Panc1 (cell line): Measurements from ENCODE around the gene S100PBP. TPM values are rescaled to one million over a fixed set of nuclear protein-coding genes. Genes with fewer than 3 reads are reported as not detected.

Source experiments
- ATAC-seq: fragments of 200-7000 bp; cut with Tn5 transposase; 2 replicates; pipeline ENCODE4 v1.9.1; 2020; ENCODE audit warnings: mild to moderate bottlenecking, moderate library complexity
- BruUV-seq: library from RNA; stranded (reverse); fragments of 400-500 nt; replicated peaks from 2 replicates; lab custom pipeline; 2021; lab: Mats Ljungman, UMichigan
- CTCF ChIA-PET: fragments of 300-600 bp; sonication (Branson Sonifier 250); formaldehyde crosslinking; loops from one replicate; lab custom pipeline; 2022; ENCODE audit warnings: antibody characterized with exemption; lab: Charles Lee
- POLR2A ChIA-PET: fragments of 300-600 bp; sonication (Branson Sonifier 250); formaldehyde crosslinking; loops from one replicate; lab custom pipeline; 2022; ENCODE audit warnings: antibody characterized with exemption; lab: Charles Lee
- DNase-seq: peaks from one replicate; pipeline ENCODE4 v3.0.0-alpha.2; 2010; ENCODE audit warnings: low read depth, low spot score
- H3K27ac ChIP-seq: 2 replicates; pipeline ENCODE4 v1.5.1; 2011; ENCODE audit warnings: mild to moderate bottlenecking, low read length, inconsistent platforms
- H3K27me3 ChIP-seq: fragments of 200-500 bp; sonication (Bioruptor generic); 2 replicates; pipeline ENCODE4 v1.6.0; 2014; ENCODE audit warnings: low read length, inconsistent platforms; ENCODE audit not compliant: control insufficient read depth, insufficient read depth
- H3K36me3 ChIP-seq: fragments of 200-500 bp; sonication (Bioruptor generic); 2 replicates; pipeline ENCODE4 v1.5.1; 2014; ENCODE audit warnings: inconsistent platforms, mild to moderate bottlenecking, low read length, moderate library complexity; ENCODE audit not compliant: control insufficient read depth, insufficient read depth
- H3K4me1 ChIP-seq: 2 replicates; pipeline ENCODE4 v1.5.1; 2011; ENCODE audit warnings: inconsistent platforms, mild to moderate bottlenecking, low read length, moderate library complexity; ENCODE audit not compliant: control insufficient read depth, insufficient read depth
- H3K4me3 ChIP-seq, 2 experiments: 2 replicates each; pipeline ENCODE4 v1.5.1; 2011 to 2012; ENCODE audit warnings: low read depth in 2 of 2, low read length in 2 of 2, mild to moderate bottlenecking in 2 of 2, inconsistent platforms in 1 of 2, moderate library complexity in 1 of 2
- H3K9me3 ChIP-seq: fragments of 200-500 bp; sonication (Bioruptor generic); 2 replicates; pipeline ENCODE4 v1.5.1; 2014; ENCODE audit warnings: low read depth, mild to moderate bottlenecking, inconsistent platforms, low read length, moderate library complexity; ENCODE audit not compliant: control insufficient read depth, insufficient read depth
- POLR2AphosphoS5 ChIP-seq: IDR thresholded peaks from 2 replicates; pipeline ENCODE4 v1.6.1; 2012; ENCODE audit warnings: mild to moderate bottlenecking, low read depth, low read length, moderate library complexity
- SIN3A ChIP-seq: IDR thresholded peaks from 2 replicates; pipeline ENCODE4 v1.6.1; 2012; ENCODE audit warnings: low read depth, mild to moderate bottlenecking, low read length, moderate library complexity, borderline replicate concordance; ENCODE audit not compliant: insufficient read depth
- TCF7L2 ChIP-seq: IDR thresholded peaks from 2 replicates; pipeline ENCODE4 v1.6.1; 2011; ENCODE audit warnings: mild to moderate bottlenecking, low read depth, low read length, inconsistent platforms
- in situ Hi-C: cut with HindIII; loops from 2 replicates; pipeline ENCODE4 v1.10.0; 2016; ENCODE audit warnings: low sequenced_read_pairs, low pct_unique_long_range_greater_than_20kb
- intact Hi-C: fragments of 100-400 bp; cut with micrococcal nuclease; formaldehyde crosslinking; loops from one replicate; pipeline ENCODE4 v1.10.0; 2022; ENCODE audit not compliant: unreplicated experiment
- total RNA-seq: library from RNA; stranded (reverse); gene quantifications from one replicate; pipeline ENCODE4 v1.2.1, GENCODE V29; 2021; ENCODE audit not compliant: unreplicated experiment
- TF ChIP-seq, protein P1 (sequence below): fragments of 450-650 bp; IDR thresholded peaks from 2 replicates; pipeline ENCODE4 v1.5.1; 2017; ENCODE audit warnings: mild to moderate bottlenecking
- TF ChIP-seq, protein P2 (sequence below), 2 experiments: IDR thresholded peaks; 2 replicates each; pipeline ENCODE4 v1.6.1; 2011 to 2012; ENCODE audit warnings: low read depth in 2 of 2, control low read depth in 1 of 2, low read length in 1 of 2, mild to moderate bottlenecking in 1 of 2, moderate library complexity in 1 of 2; ENCODE audit not compliant: insufficient read depth in 1 of 2

Gene S100PBP
- total RNA-seq, 1 experiment from 2014 or later = 55.4 TPM

DNA sequence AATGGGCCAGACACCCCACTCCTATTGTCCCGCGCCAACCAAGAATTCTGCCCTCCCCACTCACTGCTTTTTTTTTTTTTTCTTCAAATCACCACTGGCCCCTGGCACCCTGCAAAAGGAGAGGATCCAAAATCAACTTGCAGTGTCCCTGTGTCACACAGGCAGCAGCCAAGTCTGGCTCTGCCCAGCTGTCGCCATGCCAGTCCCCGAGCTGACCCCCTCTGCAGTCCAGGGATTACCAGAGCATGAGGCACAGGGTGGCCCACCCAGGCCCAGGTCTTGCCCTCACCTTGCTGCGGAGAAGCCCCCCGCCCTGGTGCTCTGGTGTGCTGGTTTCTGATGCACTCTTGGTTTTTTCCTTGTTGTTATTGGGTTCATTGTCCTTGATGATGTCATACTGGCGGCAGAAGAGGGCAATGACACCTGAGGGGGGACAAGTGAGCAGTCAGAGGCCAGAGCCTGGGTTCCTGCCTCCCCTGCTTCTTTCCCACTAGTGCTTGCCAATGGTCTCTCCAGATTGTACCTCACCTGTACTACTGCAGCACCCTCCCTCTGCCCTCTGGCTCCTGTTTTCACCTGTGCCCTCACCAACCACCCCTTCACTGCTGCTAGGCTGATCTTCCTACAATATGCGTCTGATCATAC is 47.0 kb downstream of the S100PBP start:
- no peaks in the 10 kb centered on the region for H3K27me3 ChIP-seq
- ATAC-seq (no peak), DNase-seq (no peak)
- intact Hi-C loops (no loop called here), in situ Hi-C loops (no loop called here)
- no peak overlapping the region for H3K4me3 ChIP-seq
- peaks cover 2% of the 10 kb centered on the region; the same call in 1 of the 2 replicates for H3K36me3 ChIP-seq
- no peaks in the 10 kb centered on the region for H3K4me1 ChIP-seq
- no TSS peak for BruUV-seq
- ChIA-PET POLR2A (no interaction called here), CTCF (no interaction called here)
- H3K9me3 ChIP-seq = no peaks in the 10 kb centered on the region
- TF ChIP-seq, protein P1, sequence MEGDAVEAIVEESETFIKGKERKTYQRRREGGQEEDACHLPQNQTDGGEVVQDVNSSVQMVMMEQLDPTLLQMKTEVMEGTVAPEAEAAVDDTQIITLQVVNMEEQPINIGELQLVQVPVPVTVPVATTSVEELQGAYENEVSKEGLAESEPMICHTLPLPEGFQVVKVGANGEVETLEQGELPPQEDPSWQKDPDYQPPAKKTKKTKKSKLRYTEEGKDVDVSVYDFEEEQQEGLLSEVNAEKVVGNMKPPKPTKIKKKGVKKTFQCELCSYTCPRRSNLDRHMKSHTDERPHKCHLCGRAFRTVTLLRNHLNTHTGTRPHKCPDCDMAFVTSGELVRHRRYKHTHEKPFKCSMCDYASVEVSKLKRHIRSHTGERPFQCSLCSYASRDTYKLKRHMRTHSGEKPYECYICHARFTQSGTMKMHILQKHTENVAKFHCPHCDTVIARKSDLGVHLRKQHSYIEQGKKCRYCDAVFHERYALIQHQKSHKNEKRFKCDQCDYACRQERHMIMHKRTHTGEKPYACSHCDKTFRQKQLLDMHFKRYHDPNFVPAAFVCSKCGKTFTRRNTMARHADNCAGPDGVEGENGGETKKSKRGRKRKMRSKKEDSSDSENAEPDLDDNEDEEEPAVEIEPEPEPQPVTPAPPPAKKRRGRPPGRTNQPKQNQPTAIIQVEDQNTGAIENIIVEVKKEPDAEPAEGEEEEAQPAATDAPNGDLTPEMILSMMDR = no peak
- no peak for TF ChIP-seq SIN3A
- no peak for TF ChIP-seq POLR2AphosphoS5
- TF ChIP-seq TCF7L2 = no peak
- TF ChIP-seq, protein P2, sequence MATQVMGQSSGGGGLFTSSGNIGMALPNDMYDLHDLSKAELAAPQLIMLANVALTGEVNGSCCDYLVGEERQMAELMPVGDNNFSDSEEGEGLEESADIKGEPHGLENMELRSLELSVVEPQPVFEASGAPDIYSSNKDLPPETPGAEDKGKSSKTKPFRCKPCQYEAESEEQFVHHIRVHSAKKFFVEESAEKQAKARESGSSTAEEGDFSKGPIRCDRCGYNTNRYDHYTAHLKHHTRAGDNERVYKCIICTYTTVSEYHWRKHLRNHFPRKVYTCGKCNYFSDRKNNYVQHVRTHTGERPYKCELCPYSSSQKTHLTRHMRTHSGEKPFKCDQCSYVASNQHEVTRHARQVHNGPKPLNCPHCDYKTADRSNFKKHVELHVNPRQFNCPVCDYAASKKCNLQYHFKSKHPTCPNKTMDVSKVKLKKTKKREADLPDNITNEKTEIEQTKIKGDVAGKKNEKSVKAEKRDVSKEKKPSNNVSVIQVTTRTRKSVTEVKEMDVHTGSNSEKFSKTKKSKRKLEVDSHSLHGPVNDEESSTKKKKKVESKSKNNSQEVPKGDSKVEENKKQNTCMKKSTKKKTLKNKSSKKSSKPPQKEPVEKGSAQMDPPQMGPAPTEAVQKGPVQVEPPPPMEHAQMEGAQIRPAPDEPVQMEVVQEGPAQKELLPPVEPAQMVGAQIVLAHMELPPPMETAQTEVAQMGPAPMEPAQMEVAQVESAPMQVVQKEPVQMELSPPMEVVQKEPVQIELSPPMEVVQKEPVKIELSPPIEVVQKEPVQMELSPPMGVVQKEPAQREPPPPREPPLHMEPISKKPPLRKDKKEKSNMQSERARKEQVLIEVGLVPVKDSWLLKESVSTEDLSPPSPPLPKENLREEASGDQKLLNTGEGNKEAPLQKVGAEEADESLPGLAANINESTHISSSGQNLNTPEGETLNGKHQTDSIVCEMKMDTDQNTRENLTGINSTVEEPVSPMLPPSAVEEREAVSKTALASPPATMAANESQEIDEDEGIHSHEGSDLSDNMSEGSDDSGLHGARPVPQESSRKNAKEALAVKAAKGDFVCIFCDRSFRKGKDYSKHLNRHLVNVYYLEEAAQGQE (IDR thresholded peaks at IDR 0.05; ENCODE audit: insufficient read depth in 1 of 2, low read depth in 2 of 2, low read length in 1 of 2) = no peak
- no peak overlapping the region for H3K27ac ChIP-seq

DNA sequence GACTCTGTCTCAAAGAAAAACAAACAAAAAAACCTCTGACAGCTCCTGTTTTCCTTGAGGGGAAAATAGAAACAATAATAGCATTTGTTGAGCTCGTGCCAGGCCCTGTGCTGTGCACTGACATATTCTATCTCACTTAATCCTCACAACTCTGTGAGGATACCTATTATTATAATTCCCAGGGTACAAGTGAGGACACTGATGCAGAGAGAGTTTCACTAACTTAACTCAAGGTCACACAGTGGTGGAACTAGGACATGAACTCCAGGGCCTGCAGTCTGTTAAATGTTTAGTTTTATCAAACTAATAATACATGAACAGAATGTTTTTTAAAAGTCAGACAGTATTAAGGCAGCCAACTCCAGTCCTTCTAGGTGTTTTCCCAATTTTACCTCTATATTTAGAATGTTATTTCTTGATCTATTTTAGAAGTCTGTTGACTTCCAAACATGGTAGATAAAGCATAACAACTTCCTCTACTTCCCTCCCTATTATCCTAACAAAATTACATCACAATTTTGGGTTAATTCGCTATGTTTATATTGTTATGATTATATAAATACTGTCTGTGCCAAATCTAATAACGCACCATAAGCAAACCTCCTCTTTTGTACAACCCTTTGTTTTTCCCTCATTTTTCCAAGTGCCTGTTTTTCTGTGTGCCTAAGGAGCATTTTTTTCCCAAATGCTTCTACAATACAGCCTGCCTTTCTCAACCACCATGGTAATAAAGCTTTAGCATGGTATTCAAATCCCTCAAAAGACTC is 48.4 kb downstream of the S100PBP start:
- Histone ChIP-seq H3K4me1 (peaks cover 3% of the 10 kb centered on the region; the same call in 1 of the 2 replicates), H3K4me3 (no peak overlapping the region), H3K36me3 (peaks cover 2% of the 10 kb centered on the region; the same call in 1 of the 2 replicates), H3K27ac (no peak overlapping the region), H3K9me3 (no peaks in the 10 kb centered on the region), H3K27me3 (no peaks in the 10 kb centered on the region)
- ATAC-seq = no peak
- in situ Hi-C loops (no loop called here), intact Hi-C loops (no loop called here)
- TF ChIP-seq SIN3A (no peak), TCF7L2 (no peak), POLR2AphosphoS5 (no peak)
- TF ChIP-seq, protein P2 (IDR thresholded peaks at IDR 0.05; ENCODE audit: insufficient read depth in 1 of 2, low read depth in 2 of 2, low read length in 1 of 2) = no peak
- TF ChIP-seq, protein P1 = no peak
- ChIA-PET POLR2A (no interaction called here), CTCF (interaction anchor here (0.5 kb wide), 1 partner anchor 15 kb away, joined by 3 read pairs; no protein-coding TSS in a partner anchor)
- no TSS peak for BruUV-seq
- no peak for DNase-seq
